ENCODE data around the gene UHRF1.

The UHRF1 gene

GRCh38 chr19:4923276-4923747, 14.0 kb downstream of the UHRF1 start:
- Histone ChIP-seq H3K27me3 (ENCODE audit: insufficient read depth, low read length) (no peaks in the 10 kb centered on the region), H3F3A (ENCODE audit: insufficient read depth, low read length) (no peaks in the 10 kb centered on the region), H3K36me3 (ENCODE audit: insufficient read depth, low read length) (peaks cover 81% of the 10 kb centered on the region), H3K4me1 (ENCODE audit: insufficient read depth, low read length, severe bottlenecking) (no peaks in the 10 kb centered on the region), H3K4me2 (ENCODE audit: low read length) (no peak overlapping the region), H3K27ac (ENCODE audit: low read depth, low read length, poor library complexity, severe bottlenecking) (no peak overlapping the region), H4K20me1 (ENCODE audit: insufficient read depth, low read length) (no peaks in the 10 kb centered on the region), H3K79me2 (ENCODE audit: insufficient read depth, low read length) (peaks cover 76% of the 10 kb centered on the region), H3K9ac (ENCODE audit: low read length) (no peak overlapping the region), H3K4me3 (ENCODE audit: low read depth, low read length, poor library complexity, severe bottlenecking) (no peak overlapping the region), H3K9me2 (ENCODE audit: low read depth, low read length) (no peaks in the 10 kb centered on the region), H2AFZ (ENCODE audit: low read length) (no peak overlapping the region), H3K9me3 (ENCODE audit: low read length) (no peaks in the 10 kb centered on the region)
- TF ChIP-seq EZH2 (IDR thresholded peaks at IDR 0.05; ENCODE audit: borderline replicate concordance, low read length) = no peak
- TF ChIP-seq, protein P1, sequence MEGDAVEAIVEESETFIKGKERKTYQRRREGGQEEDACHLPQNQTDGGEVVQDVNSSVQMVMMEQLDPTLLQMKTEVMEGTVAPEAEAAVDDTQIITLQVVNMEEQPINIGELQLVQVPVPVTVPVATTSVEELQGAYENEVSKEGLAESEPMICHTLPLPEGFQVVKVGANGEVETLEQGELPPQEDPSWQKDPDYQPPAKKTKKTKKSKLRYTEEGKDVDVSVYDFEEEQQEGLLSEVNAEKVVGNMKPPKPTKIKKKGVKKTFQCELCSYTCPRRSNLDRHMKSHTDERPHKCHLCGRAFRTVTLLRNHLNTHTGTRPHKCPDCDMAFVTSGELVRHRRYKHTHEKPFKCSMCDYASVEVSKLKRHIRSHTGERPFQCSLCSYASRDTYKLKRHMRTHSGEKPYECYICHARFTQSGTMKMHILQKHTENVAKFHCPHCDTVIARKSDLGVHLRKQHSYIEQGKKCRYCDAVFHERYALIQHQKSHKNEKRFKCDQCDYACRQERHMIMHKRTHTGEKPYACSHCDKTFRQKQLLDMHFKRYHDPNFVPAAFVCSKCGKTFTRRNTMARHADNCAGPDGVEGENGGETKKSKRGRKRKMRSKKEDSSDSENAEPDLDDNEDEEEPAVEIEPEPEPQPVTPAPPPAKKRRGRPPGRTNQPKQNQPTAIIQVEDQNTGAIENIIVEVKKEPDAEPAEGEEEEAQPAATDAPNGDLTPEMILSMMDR (IDR thresholded peaks at IDR 0.05; ENCODE audit: low read length) = no peak

- H3K4me1 ChIP-seq (ENCODE audit: insufficient read depth, low read length, severe bottlenecking) = no peaks in the 10 kb centered on the region
- H3K27ac ChIP-seq (ENCODE audit: low read depth, low read length, poor library complexity, severe bottlenecking) = no peak overlapping the region
- no peaks in the 10 kb centered on the region for H3K9me2 ChIP-seq (ENCODE audit: low read depth, low read length)
- H3K9ac ChIP-seq (ENCODE audit: low read length) = no peak overlapping the region
- H3K36me3 ChIP-seq (ENCODE audit: insufficient read depth, low read length) = peaks cover 88% of the 10 kb centered on the region
- peaks cover 2% of the 10 kb centered on the region; the same call in 1 of the 2 replicates for H3F3A ChIP-seq (ENCODE audit: insufficient read depth, low read length)
- H3K4me2 ChIP-seq (ENCODE audit: low read length) = no peak overlapping the region
- TF ChIP-seq, protein P1 (IDR thresholded peaks at IDR 0.05; ENCODE audit: low read length) = no peak
- no peak for TF ChIP-seq EZH2 (IDR thresholded peaks at IDR 0.05; ENCODE audit: borderline replicate concordance, low read length)
- H3K79me2 ChIP-seq (ENCODE audit: insufficient read depth, low read length) = peaks cover 34% of the 10 kb centered on the region
- no peak overlapping the region for H2AFZ ChIP-seq (ENCODE audit: low read length)
- H3K4me3 ChIP-seq (ENCODE audit: low read depth, low read length, poor library complexity, severe bottlenecking) = no peak overlapping the region
- no peaks in the 10 kb centered on the region for H4K20me1 ChIP-seq (ENCODE audit: insufficient read depth, low read length)
- no peaks in the 10 kb centered on the region for H3K9me3 ChIP-seq (ENCODE audit: low read length)
- H3K27me3 ChIP-seq (ENCODE audit: insufficient read depth, low read length) = no peaks in the 10 kb centered on the region
Observed at GRCh38 chr19:4929186-4929585, 19.9 kb downstream of the UHRF1 start.

- H3K4me2 ChIP-seq (ENCODE audit: low read length) = no peak overlapping the region
- no peaks in the 10 kb centered on the region for H3K9me2 ChIP-seq (ENCODE audit: low read depth, low read length)
- H3K27me3 ChIP-seq (ENCODE audit: insufficient read depth, low read length) = no peaks in the 10 kb centered on the region
- peaks cover 92% of the 10 kb centered on the region for H3K36me3 ChIP-seq (ENCODE audit: insufficient read depth, low read length)
- H3F3A ChIP-seq (ENCODE audit: insufficient read depth, low read length) = peaks cover 2% of the 10 kb centered on the region; the same call in 1 of the 2 replicates
- no peaks in the 10 kb centered on the region for H3K4me1 ChIP-seq (ENCODE audit: insufficient read depth, low read length, severe bottlenecking)
- no peaks in the 10 kb centered on the region for H3K9me3 ChIP-seq (ENCODE audit: low read length)
- no peak overlapping the region for H3K9ac ChIP-seq (ENCODE audit: low read length)
- no peak for TF ChIP-seq EZH2 (IDR thresholded peaks at IDR 0.05; ENCODE audit: borderline replicate concordance, low read length)
- TF ChIP-seq, protein P1 (IDR thresholded peaks at IDR 0.05; ENCODE audit: low read length) = no peak
- peaks cover 21% of the 10 kb centered on the region for H3K79me2 ChIP-seq (ENCODE audit: insufficient read depth, low read length)
- no peaks in the 10 kb centered on the region for H4K20me1 ChIP-seq (ENCODE audit: insufficient read depth, low read length)
- no peak overlapping the region for H2AFZ ChIP-seq (ENCODE audit: low read length)
- no peak overlapping the region for H3K4me3 ChIP-seq (ENCODE audit: low read depth, low read length, poor library complexity, severe bottlenecking)
- no peak overlapping the region for H3K27ac ChIP-seq (ENCODE audit: low read depth, low read length, poor library complexity, severe bottlenecking)
Observed at GRCh38 chr19:4930664-4931063, 21.4 kb downstream of the UHRF1 start.

Measured in OCI-LY1 (cell line).